HG03520 (cell line): ENCODE measurements around the gene ZFC3H1.
A peak's percentile ranks its signal among the peaks of the same experiment; 100 is the strongest.

Source experiments
- ATAC-seq: cut with Tn5 transposase; IDR thresholded peaks from one replicate; pipeline ENCODE4 v1.9.1; 2021; ENCODE audit warnings: mild to moderate bottlenecking, moderate library complexity; ENCODE audit not compliant: unreplicated experiment

ZFC3H1 gene

GRCh38 chr12:71641390-71641789 is 22.3 kb downstream of the ZFC3H1 start:
- ATAC-seq, result no peak

GRCh38 chr12:71640316-71640715 is 23.3 kb downstream of the ZFC3H1 start:
- no peak for ATAC-seq

GRCh38 chr12:71639341-71639760 is 24.3 kb downstream of the ZFC3H1 start:
- no peak for ATAC-seq

GRCh38 chr12:71638499-71638898 is 25.1 kb downstream of the ZFC3H1 start:
- no peak for ATAC-seq

GRCh38 chr12:71636704-71637115 is 26.9 kb downstream of the ZFC3H1 start:
- ATAC-seq, result peak; percentile 51

- ATAC-seq, result no peak
Observed at GRCh38 chr12:71627438-71628002, 36.1 kb downstream of the ZFC3H1 start.

GRCh38 chr12:71626768-71627167 is 36.9 kb downstream of the ZFC3H1 start:
- no peak for ATAC-seq

GRCh38 chr12:71626098-71626497 is 37.5 kb downstream of the ZFC3H1 start:
- ATAC-seq, result no peak

- no peak for ATAC-seq
Observed at GRCh38 chr12:71625476-71625875, 38.2 kb downstream of the ZFC3H1 start.

GRCh38 chr12:71621938-71622337 is 41.7 kb downstream of the ZFC3H1 start:
- no peak for ATAC-seq

GRCh38 chr12:71610031-71610795 is 53.4 kb downstream of the ZFC3H1 start:
- no peak for ATAC-seq

GRCh38 chr12:71607494-71608330 is 55.9 kb downstream of the ZFC3H1 start:
- ATAC-seq, result no peak

GRCh38 chr12:71605039-71605438 is 58.6 kb downstream of the ZFC3H1 start:
- ATAC-seq, result no peak

- ATAC-seq, result no peak
Observed at GRCh38 chr12:71602761-71603577, 60.7 kb downstream of the ZFC3H1 start.

- ATAC-seq, result no peak
Observed at GRCh38 chr12:71601546-71601945, 62.1 kb downstream of the ZFC3H1 start.

GRCh38 chr12:71599210-71599609 is 64.4 kb downstream of the ZFC3H1 start:
- no peak for ATAC-seq

GRCh38 chr12:71594214-71594948 is 69.3 kb downstream of the ZFC3H1 start:
- no peak for ATAC-seq

- ATAC-seq, result no peak
Observed at GRCh38 chr12:71592841-71593240, 70.8 kb downstream of the ZFC3H1 start.

- ATAC-seq, result no peak
Observed at GRCh38 chr12:71591601-71592000, 72.0 kb downstream of the ZFC3H1 start.

- ATAC-seq, result no peak
Observed at GRCh38 chr12:71589478-71589881, 74.2 kb downstream of the ZFC3H1 start.
